Endodermal cell (in vitro differentiated cells): Measurements from ENCODE around the gene ARHGAP45. TPM values are rescaled to one million over a fixed set of nuclear protein-coding genes. Genes with fewer than 3 reads are reported as not detected.

Experiments
- DNase-seq: peaks from one replicate; pipeline ENCODE4 v3.0.0-alpha.2; 2017
- H3K27ac ChIP-seq: 2 replicates; pipeline ENCODE4 v1.5.1; 2013; ENCODE audit warnings: mild to moderate bottlenecking, low read depth, low read length, moderate library complexity
- H3K27me3 ChIP-seq: 2 replicates; pipeline ENCODE4 v1.6.1; 2013; ENCODE audit warnings: mild to moderate bottlenecking, low read length, moderate library complexity; ENCODE audit not compliant: insufficient read depth, control insufficient read depth, poor library complexity, severe bottlenecking
- H3K36me3 ChIP-seq: 2 replicates; pipeline ENCODE4 v1.7.0; 2013; ENCODE audit warnings: mild to moderate bottlenecking, low read length, moderate library complexity; ENCODE audit not compliant: control insufficient read depth, insufficient read depth
- H3K4me1 ChIP-seq: one replicate; pipeline ENCODE4 v1.7.0; 2013; ENCODE audit warnings: low read length; ENCODE audit not compliant: control insufficient read depth, insufficient read depth
- H3K4me3 ChIP-seq: 2 replicates; pipeline ENCODE4 v1.5.1; 2013; ENCODE audit warnings: mild to moderate bottlenecking, low read length, moderate library complexity
- H3K9ac ChIP-seq: 2 replicates; pipeline ENCODE4 v1.6.1; 2013; ENCODE audit warnings: mild to moderate bottlenecking, low read length, moderate library complexity; ENCODE audit not compliant: poor library complexity, severe bottlenecking; ENCODE audit errors: extremely low read depth
- H3K9me3 ChIP-seq: 2 replicates; pipeline ENCODE4 v1.6.1; 2013; ENCODE audit warnings: mild to moderate bottlenecking, low read length, moderate library complexity; ENCODE audit not compliant: control insufficient read depth
- H3K27ac Mint-ChIP-seq: 2 replicates; pipeline ENCODE4 v1.8.0; 2020; ENCODE audit warnings: mixed read lengths
- H3K27me3 Mint-ChIP-seq: 2 replicates; pipeline ENCODE4 v1.8.0; 2021; ENCODE audit warnings: mild to moderate bottlenecking, mixed read lengths; ENCODE audit not compliant: insufficient read depth
- H3K36me3 Mint-ChIP-seq: 2 replicates; pipeline ENCODE4 v1.8.0; 2020; ENCODE audit warnings: low read depth, mixed read lengths
- H3K4me1 Mint-ChIP-seq: 2 replicates; pipeline ENCODE4 v1.8.0; 2020; ENCODE audit warnings: mixed read lengths
- H3K4me3 Mint-ChIP-seq: 2 replicates; pipeline ENCODE4 v1.8.0; 2020; ENCODE audit warnings: mild to moderate bottlenecking, moderate library complexity, mixed read lengths
- H3K9me3 Mint-ChIP-seq: 2 replicates; pipeline ENCODE4 v1.8.0; 2020; ENCODE audit warnings: mild to moderate bottlenecking, mixed read lengths
- WGBS, 2 experiments: methylation state at CpG; one replicate each; pipeline versions ENCODE4 v1.1.5 to v1.1.7; 2013; ENCODE audit warnings: missing lambda C conversion rate in 2 of 2, mixed read lengths in 1 of 2; ENCODE audit not compliant: insufficient coverage in 1 of 2, insufficient read length in 1 of 2; 5-methylcytosine and 5-hydroxymethylcytosine counted together
- total RNA-seq, 2 donors: library from RNA; stranded (reverse); fragmentation: NEBNext Ultra II Directional in 1 of 2; extraction: Animal tissue kit (Norgen Biotek cat#: 25700) in 1 of 2; gene quantifications; 2 replicates in 1 of 2; 3 replicates in 1 of 2; pipeline ENCODE4 v1.2.1, GENCODE V29; 2021
- TF ChIP-seq, protein P1 (sequence below): fragments of 200-600 bp; sonication (generic); conservative IDR thresholded peaks from 2 replicates; pipeline ENCODE4 v1.5.0; 2021; ENCODE audit warnings: antibody characterized with exemption, mild to moderate bottlenecking

Gene ARHGAP45
- total RNA-seq, 2 donors from 2014 or later = 14.8 to 17.1 TPM

DNA sequence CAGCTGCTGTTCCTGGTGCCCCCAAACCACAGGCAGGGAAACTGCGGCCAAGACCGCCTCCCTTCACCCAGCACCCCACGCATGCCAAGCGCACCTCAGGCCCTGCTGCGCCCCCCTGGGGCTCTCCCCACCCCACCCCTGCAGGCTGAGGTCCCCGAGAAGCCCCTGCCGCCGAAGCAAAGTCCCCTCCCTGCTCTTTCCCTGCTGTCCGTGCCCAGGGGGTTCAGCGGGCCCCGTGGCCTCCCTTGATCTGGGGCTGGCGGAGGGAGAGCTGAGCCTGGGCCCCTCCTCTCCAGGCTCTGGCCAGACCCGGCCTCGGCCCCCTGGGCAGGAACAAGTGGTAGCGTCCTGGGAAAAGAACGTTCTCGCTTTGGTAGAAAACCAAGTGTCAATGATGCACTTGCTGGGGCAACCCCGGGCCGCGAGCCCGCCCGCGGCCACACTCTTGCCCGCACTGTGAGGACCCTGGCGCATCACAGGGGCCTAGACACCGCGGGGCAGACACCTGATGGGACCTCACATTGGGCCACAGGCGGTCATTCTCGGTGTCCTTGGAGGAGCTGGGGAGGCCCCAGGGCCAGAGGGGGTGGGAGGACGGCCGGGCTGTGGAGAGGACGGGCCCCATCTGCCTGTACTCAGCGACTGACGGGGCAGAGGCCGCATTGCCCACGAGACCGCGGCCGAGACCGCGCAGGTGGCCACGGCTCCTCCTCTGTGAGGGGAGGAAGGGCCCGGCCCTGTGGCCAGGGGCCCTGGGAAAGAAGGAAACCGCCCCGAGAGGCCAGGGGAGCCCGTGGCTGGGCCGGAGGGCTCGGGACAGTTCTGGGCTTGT lies 65.8 kb downstream of the ARHGAP45 start:
- no peak overlapping the region for H3K27ac ChIP-seq
- H3K4me3 ChIP-seq = no peak overlapping the region
- H3K9me3 ChIP-seq = no peaks in the 10 kb centered on the region
- DNase-seq = no peak
- WGBS, 2 experiments = 85 to 88% methylated on average over 30 to 48 of the region's 48 CpGs
- H3K36me3 Mint-ChIP-seq = peaks cover 6% of the 10 kb centered on the region
- H3K4me1 Mint-ChIP-seq = no peaks in the 10 kb centered on the region
- TF ChIP-seq, protein P1, sequence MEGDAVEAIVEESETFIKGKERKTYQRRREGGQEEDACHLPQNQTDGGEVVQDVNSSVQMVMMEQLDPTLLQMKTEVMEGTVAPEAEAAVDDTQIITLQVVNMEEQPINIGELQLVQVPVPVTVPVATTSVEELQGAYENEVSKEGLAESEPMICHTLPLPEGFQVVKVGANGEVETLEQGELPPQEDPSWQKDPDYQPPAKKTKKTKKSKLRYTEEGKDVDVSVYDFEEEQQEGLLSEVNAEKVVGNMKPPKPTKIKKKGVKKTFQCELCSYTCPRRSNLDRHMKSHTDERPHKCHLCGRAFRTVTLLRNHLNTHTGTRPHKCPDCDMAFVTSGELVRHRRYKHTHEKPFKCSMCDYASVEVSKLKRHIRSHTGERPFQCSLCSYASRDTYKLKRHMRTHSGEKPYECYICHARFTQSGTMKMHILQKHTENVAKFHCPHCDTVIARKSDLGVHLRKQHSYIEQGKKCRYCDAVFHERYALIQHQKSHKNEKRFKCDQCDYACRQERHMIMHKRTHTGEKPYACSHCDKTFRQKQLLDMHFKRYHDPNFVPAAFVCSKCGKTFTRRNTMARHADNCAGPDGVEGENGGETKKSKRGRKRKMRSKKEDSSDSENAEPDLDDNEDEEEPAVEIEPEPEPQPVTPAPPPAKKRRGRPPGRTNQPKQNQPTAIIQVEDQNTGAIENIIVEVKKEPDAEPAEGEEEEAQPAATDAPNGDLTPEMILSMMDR = no peak
- no peaks in the 10 kb centered on the region for H3K9me3 Mint-ChIP-seq
- no peaks in the 10 kb centered on the region for H3K27me3 Mint-ChIP-seq
- peaks cover 18% of the 10 kb centered on the region for H3K36me3 ChIP-seq
- no peak overlapping the region for H3K9ac ChIP-seq
- H3K4me1 ChIP-seq = no peaks in the 10 kb centered on the region
- H3K27ac Mint-ChIP-seq = no peak overlapping the region
- H3K27me3 ChIP-seq = no peaks in the 10 kb centered on the region
- H3K4me3 Mint-ChIP-seq = no peak overlapping the region

DNA sequence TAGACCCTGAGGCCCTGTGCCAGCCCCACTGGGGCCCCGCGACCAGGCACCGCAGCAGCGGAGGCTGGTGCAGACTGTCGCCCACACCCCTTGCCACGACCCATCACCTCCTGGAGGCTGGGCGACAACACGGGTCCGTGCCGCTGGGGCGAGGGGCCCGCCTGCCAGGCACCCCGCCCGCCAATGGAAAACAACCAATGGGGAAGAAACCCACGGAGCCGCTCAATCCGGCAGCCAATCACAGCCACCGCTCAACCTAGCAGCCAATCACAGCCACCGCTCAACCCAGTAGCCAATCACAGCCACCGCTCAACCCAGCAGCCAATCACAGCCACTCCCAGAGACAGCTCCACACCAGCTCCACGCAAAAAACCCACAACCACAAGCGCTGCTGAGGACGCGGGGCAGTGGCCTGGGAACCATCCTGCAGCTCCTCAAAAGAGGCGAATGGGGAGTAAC lies 66.5 kb downstream of the ARHGAP45 start:
- no peak overlapping the region for H3K4me3 Mint-ChIP-seq
- Histone ChIP-seq H3K9ac (no peak overlapping the region), H3K4me1 (no peaks in the 10 kb centered on the region), H3K9me3 (no peaks in the 10 kb centered on the region), H3K4me3 (no peak overlapping the region), H3K27ac (no peak overlapping the region), H3K27me3 (no peaks in the 10 kb centered on the region), H3K36me3 (peaks cover 14% of the 10 kb centered on the region)
- peaks cover 4% of the 10 kb centered on the region for H3K36me3 Mint-ChIP-seq
- H3K4me1 Mint-ChIP-seq = no peaks in the 10 kb centered on the region
- DNase-seq = peak; percentile 87
- WGBS, 2 experiments = 96 to 98% methylated on average over 5 to 25 of the region's 25 CpGs
- H3K9me3 Mint-ChIP-seq = no peaks in the 10 kb centered on the region
- H3K27ac Mint-ChIP-seq = no peak overlapping the region
- TF ChIP-seq, protein P1 = no peak
- no peaks in the 10 kb centered on the region for H3K27me3 Mint-ChIP-seq

DNA sequence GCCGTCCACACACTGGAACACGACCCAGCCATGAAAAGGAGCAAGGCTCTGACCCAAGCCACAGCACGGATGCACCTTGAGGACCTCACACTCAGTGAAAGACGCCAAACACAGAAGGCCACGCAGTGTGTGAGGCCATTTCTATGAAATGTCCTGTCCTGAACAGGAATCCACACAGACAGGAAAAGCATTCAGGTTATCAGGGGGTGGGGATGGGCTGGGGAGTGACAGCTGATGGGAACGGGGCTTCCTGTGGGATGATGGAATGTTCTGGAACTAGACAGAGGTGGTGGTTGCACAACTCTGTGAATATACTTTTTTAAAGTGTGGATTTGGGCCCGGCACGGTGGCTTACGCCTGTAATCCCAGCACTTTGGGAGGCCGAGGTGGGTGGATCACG lies 67.5 kb downstream of the ARHGAP45 start:
- Histone ChIP-seq H3K27ac (no peak overlapping the region), H3K4me1 (no peaks in the 10 kb centered on the region), H3K9me3 (no peaks in the 10 kb centered on the region), H3K9ac (no peak overlapping the region), H3K36me3 (peaks cover 14% of the 10 kb centered on the region), H3K27me3 (no peaks in the 10 kb centered on the region), H3K4me3 (no peak overlapping the region)
- TF ChIP-seq, protein P1 = no peak
- peaks cover 8% of the 10 kb centered on the region for H3K36me3 Mint-ChIP-seq
- no peak for DNase-seq
- H3K9me3 Mint-ChIP-seq = no peaks in the 10 kb centered on the region
- no peak overlapping the region for H3K4me3 Mint-ChIP-seq
- H3K4me1 Mint-ChIP-seq = no peaks in the 10 kb centered on the region
- WGBS, 2 experiments = 94 to 97% methylated on average over 5 to 11 of the region's 11 CpGs
- no peaks in the 10 kb centered on the region for H3K27me3 Mint-ChIP-seq
- no peak overlapping the region for H3K27ac Mint-ChIP-seq
